Central memory CD4-positive, alpha-beta T cell (primary cell): ENCODE measurements around the gene MAPKAP1.
"Not testable (repeated sequence)": the region's sequence is repeated elsewhere in the genome, so short reads cannot be mapped to it uniquely, and the experiment has no call there.

Experiments
- DNase-seq: peaks from one replicate; pipeline ENCODE4 v3.0.0; 2022

Gene MAPKAP1

GRCh38 chr9:125600194-125600593 is 106.8 kb downstream of the MAPKAP1 start:
- no peak for DNase-seq

- DNase-seq: no peak
Observed at GRCh38 chr9:125594223-125594610, 112.8 kb downstream of the MAPKAP1 start.

GRCh38 chr9:125593581-125594222 is 113.3 kb downstream of the MAPKAP1 start:
- no peak for DNase-seq

- DNase-seq: no peak
Observed at GRCh38 chr9:125591888-125592287, 115.1 kb downstream of the MAPKAP1 start.

GRCh38 chr9:125591245-125591644 is 115.8 kb downstream of the MAPKAP1 start:
- DNase-seq: no peak

GRCh38 chr9:125589287-125589686 is 117.7 kb downstream of the MAPKAP1 start:
- no peak for DNase-seq

GRCh38 chr9:125587819-125588460 is 119.1 kb downstream of the MAPKAP1 start:
- no peak for DNase-seq

GRCh38 chr9:125586172-125586511 is 120.9 kb downstream of the MAPKAP1 start:
- DNase-seq: no peak

- no peak for DNase-seq
Observed at GRCh38 chr9:125585503-125586171, 121.4 kb downstream of the MAPKAP1 start.

GRCh38 chr9:125580701-125581286 is 126.2 kb downstream of the MAPKAP1 start:
- no peak for DNase-seq

- DNase-seq: no peak
Observed at GRCh38 chr9:125579030-125579932, 127.7 kb downstream of the MAPKAP1 start.

GRCh38 chr9:125574126-125574877 is 132.7 kb downstream of the MAPKAP1 start:
- no peak for DNase-seq

GRCh38 chr9:125572461-125572860 is 134.5 kb downstream of the MAPKAP1 start:
- not testable (repeated sequence) for DNase-seq

GRCh38 chr9:125571824-125572223 is 135.2 kb downstream of the MAPKAP1 start:
- DNase-seq: not testable (repeated sequence)

GRCh38 chr9:125570246-125570645 is 136.8 kb downstream of the MAPKAP1 start:
- DNase-seq: no peak

GRCh38 chr9:125568621-125569020 is 138.4 kb downstream of the MAPKAP1 start:
- no peak for DNase-seq

GRCh38 chr9:125566051-125566450 is 141.0 kb downstream of the MAPKAP1 start:
- DNase-seq: not testable (repeated sequence)

- no peak for DNase-seq
Observed at GRCh38 chr9:125565126-125565525, 141.9 kb downstream of the MAPKAP1 start.

GRCh38 chr9:125564631-125565030 is 142.4 kb downstream of the MAPKAP1 start:
- DNase-seq: no peak

- DNase-seq: no peak
Observed at GRCh38 chr9:125561509-125562148, 145.4 kb downstream of the MAPKAP1 start.

GRCh38 chr9:125559894-125560293 is 147.1 kb downstream of the MAPKAP1 start:
- no peak for DNase-seq
